AG04449 (cell line): ENCODE measurements around the gene LDLRAD4.

Experiments used
- CTCF ChIA-PET: fragments of 350-600 bp; formaldehyde crosslinking; extraction: SDS; loops from one replicate; lab custom pipeline; 2021; ENCODE audit warnings: antibody characterized with exemption; lab: Yijun Ruan, JAX
- POLR2A ChIA-PET: fragments of 400-600, 350-600 bp; formaldehyde crosslinking; extraction: SDS; loops from one replicate; lab custom pipeline; 2020; ENCODE audit warnings: antibody characterized with exemption, inconsistent platforms; lab: Yijun Ruan, JAX
- DNase-seq: peaks from one replicate; pipeline ENCODE4 v3.0.0-alpha.2; 2010; ENCODE audit warnings: low read depth, low spot score
- H3K4me3 ChIP-seq: 2 replicates; pipeline ENCODE4 v1.5.1; 2011; ENCODE audit warnings: low read depth, mild to moderate bottlenecking, control low read depth, low read length
- TF ChIP-seq, protein P1 (sequence below): IDR thresholded peaks from one replicate; pipeline ENCODE4 v1.5.1; 2011; ENCODE audit warnings: mild to moderate bottlenecking, moderate library complexity, low read length, control low read depth, inconsistent platforms; ENCODE audit not compliant: insufficient read depth; ENCODE audit errors: missing control alignments

Gene LDLRAD4

GRCh38 chr18:13628211-13628610, 409.7 kb downstream of the LDLRAD4 start:
- TF ChIP-seq, protein P1, sequence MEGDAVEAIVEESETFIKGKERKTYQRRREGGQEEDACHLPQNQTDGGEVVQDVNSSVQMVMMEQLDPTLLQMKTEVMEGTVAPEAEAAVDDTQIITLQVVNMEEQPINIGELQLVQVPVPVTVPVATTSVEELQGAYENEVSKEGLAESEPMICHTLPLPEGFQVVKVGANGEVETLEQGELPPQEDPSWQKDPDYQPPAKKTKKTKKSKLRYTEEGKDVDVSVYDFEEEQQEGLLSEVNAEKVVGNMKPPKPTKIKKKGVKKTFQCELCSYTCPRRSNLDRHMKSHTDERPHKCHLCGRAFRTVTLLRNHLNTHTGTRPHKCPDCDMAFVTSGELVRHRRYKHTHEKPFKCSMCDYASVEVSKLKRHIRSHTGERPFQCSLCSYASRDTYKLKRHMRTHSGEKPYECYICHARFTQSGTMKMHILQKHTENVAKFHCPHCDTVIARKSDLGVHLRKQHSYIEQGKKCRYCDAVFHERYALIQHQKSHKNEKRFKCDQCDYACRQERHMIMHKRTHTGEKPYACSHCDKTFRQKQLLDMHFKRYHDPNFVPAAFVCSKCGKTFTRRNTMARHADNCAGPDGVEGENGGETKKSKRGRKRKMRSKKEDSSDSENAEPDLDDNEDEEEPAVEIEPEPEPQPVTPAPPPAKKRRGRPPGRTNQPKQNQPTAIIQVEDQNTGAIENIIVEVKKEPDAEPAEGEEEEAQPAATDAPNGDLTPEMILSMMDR = no peak
- DNase-seq = no peak
- no peak overlapping the region for H3K4me3 ChIP-seq
- ChIA-PET POLR2A (no interaction called here), CTCF (interaction anchor here (2.4 kb wide), 1 partner anchor 412 kb away, joined by 8 read pairs; no protein-coding TSS in a partner anchor)

DNA sequence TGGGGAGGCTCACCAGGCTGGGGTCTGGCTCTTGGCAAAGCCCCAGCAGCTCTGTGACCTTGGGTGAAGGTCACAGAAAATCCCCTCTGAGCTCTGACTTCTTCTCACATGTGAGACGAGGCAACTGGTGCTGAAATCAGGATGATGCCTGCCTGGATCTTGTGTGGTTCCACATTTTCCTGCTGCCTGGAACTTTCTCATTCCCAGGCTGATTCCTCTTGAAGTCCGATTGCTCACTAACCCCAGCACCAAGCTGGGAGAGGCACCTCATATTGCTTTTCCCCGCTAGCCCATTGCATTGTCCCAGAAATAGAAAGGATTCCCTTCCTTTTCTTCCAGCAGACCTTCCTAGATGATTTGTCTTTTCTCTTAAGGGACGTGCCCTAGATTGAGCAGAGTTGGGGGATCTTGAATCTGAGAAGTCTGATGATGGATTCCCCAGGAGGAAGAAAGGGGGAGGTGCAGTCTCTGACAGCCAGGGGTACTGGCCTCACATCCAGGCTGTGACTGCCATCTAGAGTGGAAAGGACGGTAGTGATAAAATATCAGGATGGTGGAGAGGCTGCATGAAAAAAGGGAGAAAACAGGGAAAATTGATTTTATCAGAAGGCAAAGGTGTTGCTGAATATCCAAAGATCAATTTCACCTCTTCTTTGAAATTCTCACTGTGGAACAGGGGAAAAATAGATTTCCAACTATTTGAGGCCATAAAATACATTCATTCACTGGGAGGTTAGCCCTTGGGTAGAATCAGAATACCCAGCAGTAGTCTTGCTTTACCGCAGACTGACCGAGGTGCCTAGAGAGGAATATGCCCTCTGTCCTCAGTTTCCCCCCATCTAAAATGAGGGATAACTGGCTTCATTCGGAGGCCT, 411.5 kb downstream of the LDLRAD4 start:
- TF ChIP-seq, protein P1 = peak; percentile 69
- ChIA-PET POLR2A (no interaction called here), CTCF (interaction anchor here (0.6 to 3.2 kb wide), 8 partner anchors 69 to 624 kb away, joined by 3 to 11 read pairs (median 5); no protein-coding TSS in a partner anchor)
- DNase-seq = no peak
- no peak overlapping the region for H3K4me3 ChIP-seq

DNA sequence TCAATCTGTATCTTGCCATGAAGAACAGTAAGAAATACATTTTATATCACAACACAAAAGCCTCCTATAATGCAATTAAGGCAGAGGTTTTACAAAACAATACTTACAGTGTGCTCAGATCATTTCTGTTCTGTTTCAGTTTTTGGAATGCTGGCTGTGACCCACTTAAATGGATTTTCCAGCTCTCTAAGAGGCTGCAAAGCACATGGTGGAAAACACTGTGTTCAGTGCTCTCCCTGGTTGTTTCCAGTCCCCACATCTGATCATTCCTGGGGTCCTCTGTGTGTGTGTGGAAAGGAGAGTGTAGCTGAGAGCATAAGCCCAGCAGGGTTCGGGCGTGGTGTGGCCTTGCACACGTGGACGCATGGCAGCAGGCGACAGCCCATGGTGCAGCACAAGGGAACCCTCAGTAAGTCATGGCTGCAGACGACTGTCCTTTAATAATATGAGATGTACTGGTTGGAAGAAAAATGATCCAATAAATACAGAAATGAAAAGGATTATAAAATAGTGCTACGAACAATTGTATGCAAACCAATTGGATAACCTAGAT, 412.2 kb downstream of the LDLRAD4 start:
- no peak for DNase-seq
- ChIA-PET CTCF (interaction anchor here (0.6 to 3.2 kb wide), 4 partner anchors 25 to 518 kb away, joined by 3 to 11 read pairs (median 3); no protein-coding TSS in a partner anchor), POLR2A (no interaction called here)
- TF ChIP-seq, protein P1 = no peak
- no peak overlapping the region for H3K4me3 ChIP-seq

- CTCF ChIA-PET = interaction anchor here (1.0 to 2.2 kb wide), 4 partner anchors 76 to 476 kb away, joined by 3 to 9 read pairs (median 5); no protein-coding TSS in a partner anchor
These were observed 415.1 kb downstream of the LDLRAD4 start for GRCh38 chr18:13633700-13634099.

GRCh38 chr18:13635046-13635445, 416.5 kb downstream of the LDLRAD4 start:
- TF ChIP-seq, protein P1 = no peak
- CTCF ChIA-PET = interaction anchor here (0.7 kb wide), 1 partner anchor 419 kb away, joined by 3 read pairs; no protein-coding TSS in a partner anchor
- POLR2A ChIA-PET = no interaction called here
- no peak overlapping the region for H3K4me3 ChIP-seq
- DNase-seq = no peak

More at GRCh38 chr18:13633700-13634099, 415.1 kb downstream of the LDLRAD4 start:
- DNase-seq = no peak
- TF ChIP-seq, protein P1 = no peak
- POLR2A ChIA-PET = no interaction called here
- H3K4me3 ChIP-seq = no peak overlapping the region
